ENCODE data around the gene OR6F1.
"Not testable (repeated sequence)": the region's sequence is repeated elsewhere in the genome, so short reads cannot be mapped to it uniquely, and the experiment has no call there.

OR6F1 gene

DNA sequence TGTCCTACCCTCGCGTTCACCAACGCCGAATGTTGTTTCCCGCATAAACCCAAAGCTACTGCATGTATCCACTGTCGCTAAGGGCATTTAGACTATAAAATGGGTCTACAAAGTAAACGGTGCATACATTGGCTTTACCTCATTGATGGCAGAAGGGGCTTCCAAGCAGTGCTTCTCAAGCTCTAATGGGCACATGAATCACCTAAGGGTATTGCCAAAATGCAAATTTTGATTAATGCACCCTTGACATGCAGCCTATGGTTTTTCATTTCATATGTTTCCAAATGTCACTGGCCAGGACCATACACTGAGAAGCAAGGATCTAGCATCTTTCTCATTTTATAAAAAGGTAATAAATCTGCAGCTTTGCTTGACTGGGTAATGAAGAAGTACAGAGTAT is 2.7 kb downstream of the OR6F1 start:
- H3K4me3 ChIP-seq (ENCODE audit: low read depth, low read length), result no peak overlapping the region
- H3K9me3 ChIP-seq (ENCODE audit: control insufficient read depth, insufficient read depth, low read length), result no peaks in the 10 kb centered on the region
- no peaks in the 10 kb centered on the region for H3K27me3 ChIP-seq (ENCODE audit: control insufficient read depth, insufficient read depth, low read length)
- H3K4me1 ChIP-seq (ENCODE audit: control insufficient read depth, insufficient read depth, low read length), result no peaks in the 10 kb centered on the region
- no peak overlapping the region for H3K9ac ChIP-seq (ENCODE audit: low read depth, low read length)
- H3K36me3 ChIP-seq (ENCODE audit: control insufficient read depth, insufficient read depth, low read length), result no peaks in the 10 kb centered on the region

DNA sequence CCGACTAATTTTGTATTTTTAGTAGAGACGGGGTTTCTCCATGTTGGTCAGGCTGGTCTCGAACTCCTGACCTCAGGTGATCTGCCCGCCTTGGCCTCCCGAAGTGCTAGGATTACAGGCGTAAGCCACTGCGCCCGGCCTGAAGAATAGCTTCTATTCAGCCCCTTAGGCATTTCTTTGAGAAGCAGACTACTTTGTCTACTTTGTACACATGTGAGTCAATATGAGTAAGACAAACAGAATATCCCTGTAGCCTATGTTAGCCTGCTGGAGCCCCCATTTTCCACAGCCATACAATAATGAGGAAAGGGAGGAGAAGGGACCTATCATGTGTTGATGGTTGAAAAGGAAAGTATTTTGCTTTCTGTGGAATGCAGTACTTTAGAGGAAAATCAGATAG is 5.8 kb downstream of the OR6F1 start:
- not testable (repeated sequence) for H3K9ac ChIP-seq (ENCODE audit: low read depth, low read length); H3K27me3 ChIP-seq (ENCODE audit: control insufficient read depth, insufficient read depth, low read length); H3K4me3 ChIP-seq (ENCODE audit: low read depth, low read length); H3K9me3 ChIP-seq (ENCODE audit: control insufficient read depth, insufficient read depth, low read length); H3K36me3 ChIP-seq (ENCODE audit: control insufficient read depth, insufficient read depth, low read length); H3K4me1 ChIP-seq (ENCODE audit: control insufficient read depth, insufficient read depth, low read length)

DNA sequence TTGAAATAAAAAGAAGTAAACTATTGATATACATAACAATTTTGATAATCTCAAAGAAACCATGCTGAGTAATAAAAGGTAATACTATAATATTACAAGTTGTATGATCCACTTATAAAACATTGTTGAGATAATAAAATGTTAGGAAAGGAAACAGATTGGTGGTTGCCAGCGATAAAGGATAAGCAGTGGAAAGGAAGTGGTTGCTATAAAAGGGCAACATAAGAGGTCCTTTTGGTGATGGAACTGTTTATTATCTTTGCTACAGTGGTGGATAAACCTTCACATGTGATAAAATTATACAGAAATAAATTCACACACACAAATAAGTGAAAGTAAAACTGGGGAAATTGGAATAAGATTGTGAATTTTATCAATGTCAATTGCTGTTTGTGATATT is 15.1 kb downstream of the OR6F1 start:
- no peaks in the 10 kb centered on the region for H3K36me3 ChIP-seq (ENCODE audit: control insufficient read depth, insufficient read depth, low read length)
- H3K27me3 ChIP-seq (ENCODE audit: control insufficient read depth, insufficient read depth, low read length), result no peaks in the 10 kb centered on the region

DNA sequence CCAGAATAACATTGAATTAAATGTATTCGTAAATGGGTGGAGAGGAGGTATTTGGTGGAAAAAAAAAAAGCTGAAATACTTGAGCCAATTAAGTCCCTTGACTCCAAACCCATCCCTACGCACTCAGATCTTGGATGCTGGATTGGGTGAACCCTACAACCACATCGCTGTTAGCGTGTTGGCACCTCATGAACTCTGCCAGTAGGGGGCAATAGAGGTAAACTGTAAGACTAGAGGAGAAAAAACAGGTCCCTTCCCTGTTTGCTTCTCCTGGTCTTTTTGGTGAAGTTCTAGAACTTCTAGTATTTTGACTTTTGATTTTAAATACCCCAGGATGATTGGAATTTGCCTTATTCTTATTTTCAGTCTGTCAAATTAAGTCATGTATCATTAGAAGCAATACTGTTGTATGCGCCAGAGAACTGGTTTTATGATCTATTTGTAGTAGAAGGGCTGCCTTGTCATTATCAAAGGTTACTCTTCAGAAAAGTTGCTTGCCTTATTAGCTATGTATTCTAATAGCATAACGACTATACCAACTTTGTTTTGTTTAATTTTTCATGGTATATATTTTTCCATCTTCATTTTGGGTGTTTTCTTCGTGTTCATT is 35.1 kb downstream of the OR6F1 start:
- Histone ChIP-seq H3K9ac (ENCODE audit: low read depth, low read length) (no peak overlapping the region), H3K4me1 (ENCODE audit: control insufficient read depth, insufficient read depth, low read length) (no peaks in the 10 kb centered on the region), H3K9me3 (ENCODE audit: control insufficient read depth, insufficient read depth, low read length) (no peaks in the 10 kb centered on the region), H3K4me3 (ENCODE audit: low read depth, low read length) (no peak overlapping the region), H3K36me3 (ENCODE audit: control insufficient read depth, insufficient read depth, low read length) (no peaks in the 10 kb centered on the region), H3K27me3 (ENCODE audit: control insufficient read depth, insufficient read depth, low read length) (no peaks in the 10 kb centered on the region)

More for the DNA sequence above, 15.1 kb downstream of the OR6F1 start:
- H3K4me3 ChIP-seq (ENCODE audit: low read depth, low read length), result no peak overlapping the region
- H3K9me3 ChIP-seq (ENCODE audit: control insufficient read depth, insufficient read depth, low read length), result no peaks in the 10 kb centered on the region
- no peaks in the 10 kb centered on the region for H3K4me1 ChIP-seq (ENCODE audit: control insufficient read depth, insufficient read depth, low read length)
- H3K9ac ChIP-seq (ENCODE audit: low read depth, low read length), result no peak overlapping the region

DNA sequence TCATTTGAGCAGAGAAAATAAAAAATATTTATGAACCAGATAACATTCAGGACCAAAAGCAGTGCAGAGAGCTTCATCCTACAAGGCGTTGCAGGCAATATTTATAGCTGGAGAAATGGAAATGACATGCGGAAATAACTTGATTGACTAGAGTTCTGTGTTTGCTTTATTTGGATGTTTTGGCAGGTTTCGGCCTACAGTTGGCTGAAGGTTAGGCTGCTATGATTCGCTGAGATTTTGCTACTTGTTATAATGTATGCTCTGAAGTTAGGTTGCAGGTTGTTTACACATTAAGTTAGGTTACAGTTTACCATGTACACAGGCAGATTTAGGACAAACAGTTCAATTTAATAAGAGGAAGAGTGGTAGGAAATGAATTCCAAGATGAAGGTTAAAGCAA is 36.3 kb downstream of the OR6F1 start:
- H3K27me3 ChIP-seq (ENCODE audit: control insufficient read depth, insufficient read depth, low read length), result no peaks in the 10 kb centered on the region
- no peaks in the 10 kb centered on the region for H3K9me3 ChIP-seq (ENCODE audit: control insufficient read depth, insufficient read depth, low read length)
- H3K36me3 ChIP-seq (ENCODE audit: control insufficient read depth, insufficient read depth, low read length), result no peaks in the 10 kb centered on the region
- H3K9ac ChIP-seq (ENCODE audit: low read depth, low read length), result no peak overlapping the region
- no peaks in the 10 kb centered on the region for H3K4me1 ChIP-seq (ENCODE audit: control insufficient read depth, insufficient read depth, low read length)
- H3K4me3 ChIP-seq (ENCODE audit: low read depth, low read length), result no peak overlapping the region

DNA sequence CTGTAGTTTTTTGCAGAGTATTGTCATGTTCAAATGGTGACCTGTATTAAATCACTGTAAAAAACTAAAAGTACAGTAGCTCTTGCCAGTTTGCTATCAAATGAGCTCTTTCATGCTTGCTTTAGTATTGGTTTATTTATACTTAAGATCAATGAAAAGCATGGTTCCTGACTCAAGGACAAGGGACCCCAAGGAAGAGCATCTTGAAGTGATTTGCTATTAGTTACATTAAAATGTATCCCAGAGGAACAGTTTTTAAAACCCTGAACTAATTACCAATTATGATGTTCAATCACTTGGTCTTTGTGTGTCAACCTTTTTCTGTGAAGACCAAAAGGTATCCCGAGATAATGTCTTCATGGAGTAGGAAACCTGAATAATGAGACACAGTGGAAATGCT is 36.8 kb downstream of the OR6F1 start, which contains the start of gene OR13G1:
TSS of gene OR13G1 (minus strand) at position 101 of the 400 bp plus-strand sequence. CDS start 6,698 bp downstream, outside the sequence.
- Histone ChIP-seq H3K4me3 (ENCODE audit: low read depth, low read length) (no peak within 1 kb of the TSS), H3K9me3 (ENCODE audit: control insufficient read depth, insufficient read depth, low read length) (no peaks in the 10 kb centered on the region), H3K27me3 (ENCODE audit: control insufficient read depth, insufficient read depth, low read length) (no peaks in the 10 kb centered on the region), H3K36me3 (ENCODE audit: control insufficient read depth, insufficient read depth, low read length) (no peaks in the 10 kb centered on the region), H3K4me1 (ENCODE audit: control insufficient read depth, insufficient read depth, low read length) (no peaks in the 10 kb centered on the region), H3K9ac (ENCODE audit: low read depth, low read length) (no peak within 1 kb of the TSS)

DNA sequence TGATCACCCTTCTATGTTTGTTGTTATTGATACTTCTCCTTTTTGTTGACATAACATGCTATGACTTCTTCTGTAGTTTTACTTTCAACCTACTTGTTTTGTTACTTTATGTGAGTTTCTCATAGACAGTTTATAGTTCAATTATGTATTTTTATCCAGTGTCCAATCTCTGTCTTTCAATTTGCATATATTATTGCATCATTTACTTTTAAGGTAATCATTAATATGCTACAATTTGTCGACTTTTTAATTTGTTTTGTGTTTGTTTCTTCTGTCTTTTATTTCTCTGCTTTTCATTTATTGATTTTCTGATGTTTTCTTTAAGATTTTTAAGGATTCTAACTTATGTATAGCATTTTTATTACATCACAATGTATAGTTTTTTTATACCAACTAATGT is 47.2 kb downstream of the OR6F1 start:
- H3K9me3 ChIP-seq (ENCODE audit: control insufficient read depth, insufficient read depth, low read length), result no peaks in the 10 kb centered on the region
- no peak overlapping the region for H3K4me3 ChIP-seq (ENCODE audit: low read depth, low read length)
- no peaks in the 10 kb centered on the region for H3K4me1 ChIP-seq (ENCODE audit: control insufficient read depth, insufficient read depth, low read length)
- H3K27me3 ChIP-seq (ENCODE audit: control insufficient read depth, insufficient read depth, low read length), result no peaks in the 10 kb centered on the region
- no peaks in the 10 kb centered on the region for H3K36me3 ChIP-seq (ENCODE audit: control insufficient read depth, insufficient read depth, low read length)
- no peak overlapping the region for H3K9ac ChIP-seq (ENCODE audit: low read depth, low read length)
